NOMO-1 (cell line): ENCODE measurements around the gene IER3IP1.
"Not testable (repeated sequence)": the region's sequence is repeated elsewhere in the genome, so short reads cannot be mapped to it uniquely, and the experiment has no call there.

Source experiments
- DNase-seq, 2 experiments: peaks; one replicate each; lab custom pipeline; 2025; ENCODE audit not compliant: unreplicated experiment in 2 of 2; lab: John Stamatoyannopoulos, UW

The IER3IP1 gene

DNA sequence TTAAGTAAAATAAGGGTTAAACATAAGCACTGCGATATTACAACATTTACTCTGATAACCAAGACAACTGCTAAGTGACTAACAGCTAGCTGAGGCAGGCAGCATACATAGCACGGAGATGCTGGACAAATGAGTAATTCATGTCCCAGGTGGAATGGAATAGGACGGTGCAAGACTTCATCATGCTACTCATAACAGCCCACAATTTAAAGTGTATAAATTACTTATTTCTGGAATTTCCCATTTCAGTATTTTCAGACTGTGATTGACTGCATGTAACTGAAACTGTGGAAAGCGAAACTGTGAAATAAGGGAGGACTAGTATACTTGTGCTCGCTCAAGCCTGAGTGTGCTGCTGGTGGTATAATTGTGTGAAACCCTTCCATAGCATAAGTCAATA, 12.9 kb downstream of the IER3IP1 start:
- no peak for DNase-seq

- no peak for DNase-seq
These were observed 15.9 kb downstream of the IER3IP1 start for GRCh38 chr18:47160256-47160655.

DNA sequence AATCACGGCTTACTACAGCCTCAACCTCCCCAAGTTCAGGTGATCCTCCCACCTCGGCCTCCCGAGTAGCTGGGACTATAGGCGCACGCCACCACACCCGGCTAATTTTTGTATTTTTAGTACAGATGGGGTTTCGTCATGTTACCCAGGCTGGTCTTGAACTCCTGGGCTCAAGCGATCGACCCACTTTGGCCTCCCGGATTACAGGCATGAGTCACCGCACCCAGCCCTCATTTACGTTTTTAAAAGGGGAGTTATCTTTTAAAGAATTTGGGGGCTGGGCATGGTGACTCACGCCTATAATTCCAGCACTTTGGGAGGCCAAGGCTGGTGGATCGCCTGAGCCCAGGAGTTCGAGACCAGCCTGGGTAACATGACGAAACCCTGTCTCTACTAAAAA, 17.8 kb downstream of the IER3IP1 start:
- not testable (repeated sequence) for DNase-seq

DNA sequence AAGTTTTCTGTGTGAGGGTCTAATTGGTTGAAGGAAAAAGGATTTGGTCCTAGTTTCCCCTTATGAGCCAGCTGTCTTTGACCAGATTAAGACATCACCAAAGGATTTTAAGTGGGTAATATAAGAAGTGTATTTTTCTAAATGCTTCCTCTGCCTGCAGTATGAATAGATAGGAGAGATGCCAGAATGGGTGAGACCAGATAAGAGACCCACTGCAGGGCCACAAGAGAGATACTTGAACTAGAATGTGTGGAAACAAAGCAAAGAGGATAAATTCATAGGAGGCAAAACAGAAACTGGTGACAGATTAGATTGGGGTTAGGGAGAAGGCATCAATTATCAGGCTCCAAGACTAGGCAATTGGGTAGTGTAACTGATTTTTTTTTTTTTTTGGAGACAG, 24.7 kb downstream of the IER3IP1 start:
- no peak for DNase-seq

GRCh38 chr18:47150824-47151366, 25.3 kb downstream of the IER3IP1 start:
- no peak for DNase-seq

- peak; percentile 65 to 78 for DNase-seq
These were observed 25.9 kb downstream of the IER3IP1 start, which contains the start of gene HDHD2 for GRCh38 chr18:47150029-47150823. TSS of gene HDHD2 (minus strand) at chr18:47150500. CDS start at chr18:47136439, 14,061 bp downstream.

- DNase-seq: no peak
These were observed 26.6 kb downstream of the IER3IP1 start for GRCh38 chr18:47149457-47150028.

GRCh38 chr18:47146206-47146605, 30.0 kb downstream of the IER3IP1 start:
- no peak for DNase-seq

GRCh38 chr18:47143899-47144485, 32.2 kb downstream of the IER3IP1 start:
- DNase-seq: no peak

DNA sequence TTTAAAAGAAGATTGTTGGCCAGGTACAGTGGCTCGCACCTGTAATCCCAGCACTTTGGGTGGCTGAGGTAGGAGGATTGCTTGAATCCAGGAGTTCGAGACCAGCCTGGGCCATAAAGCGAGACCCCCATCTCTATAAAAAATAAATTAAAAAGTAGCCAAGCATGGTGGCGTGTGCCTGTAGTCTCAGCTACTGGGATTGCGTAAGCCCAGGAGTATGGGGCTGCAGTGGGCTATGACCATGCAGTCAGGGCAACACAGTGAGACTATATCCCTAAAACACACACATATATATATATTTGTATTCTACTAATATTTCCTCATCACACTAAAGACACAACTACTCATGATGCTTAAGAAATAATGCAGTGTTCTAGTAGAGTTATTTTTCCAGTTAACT, 33.0 kb downstream of the IER3IP1 start:
- no peak for DNase-seq

- no peak for DNase-seq
These were observed 34.9 kb downstream of the IER3IP1 start for GRCh38 chr18:47141289-47141688.

DNA sequence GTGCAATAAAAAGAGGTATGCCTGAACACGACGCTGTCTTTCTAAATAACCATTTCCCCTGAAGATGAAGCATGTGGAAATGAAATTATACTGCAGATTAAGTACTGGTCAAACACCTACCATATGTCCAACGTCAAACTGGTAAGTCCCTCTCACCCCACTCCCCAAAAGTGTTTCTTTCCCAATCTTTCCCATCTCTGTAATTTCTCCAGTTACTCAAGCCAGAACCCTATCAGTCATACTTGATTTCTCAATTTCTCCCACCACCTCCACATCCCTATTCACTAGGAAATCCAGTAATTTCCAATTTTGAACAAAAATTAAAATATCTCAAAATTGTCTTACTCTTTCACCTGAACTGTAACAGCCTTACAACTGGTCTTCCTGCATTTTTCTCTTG, 55.0 kb downstream of the IER3IP1 start:
- DNase-seq: no peak

GRCh38 chr18:47120428-47120827, 55.7 kb downstream of the IER3IP1 start:
- DNase-seq: no peak

DNA sequence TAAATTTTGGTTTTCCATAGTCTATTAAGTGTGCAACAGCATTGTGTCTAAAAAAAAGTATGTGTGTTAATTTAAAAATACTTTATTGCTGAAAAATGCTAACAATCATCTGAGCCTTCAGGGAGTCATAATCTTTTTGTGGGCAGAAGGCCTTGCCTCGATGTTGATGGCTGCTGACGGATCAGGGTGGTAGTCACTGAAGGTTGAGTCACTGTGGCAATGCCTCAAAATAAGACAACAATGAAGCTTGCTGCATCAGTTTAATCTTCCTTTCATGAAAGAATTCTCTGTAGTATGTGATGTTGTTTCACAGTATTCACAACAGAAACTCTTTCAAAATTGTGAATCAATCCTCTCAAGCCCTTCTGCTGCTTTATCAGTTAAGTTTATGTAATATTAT, 57.2 kb downstream of the IER3IP1 start:
- no peak for DNase-seq

DNA sequence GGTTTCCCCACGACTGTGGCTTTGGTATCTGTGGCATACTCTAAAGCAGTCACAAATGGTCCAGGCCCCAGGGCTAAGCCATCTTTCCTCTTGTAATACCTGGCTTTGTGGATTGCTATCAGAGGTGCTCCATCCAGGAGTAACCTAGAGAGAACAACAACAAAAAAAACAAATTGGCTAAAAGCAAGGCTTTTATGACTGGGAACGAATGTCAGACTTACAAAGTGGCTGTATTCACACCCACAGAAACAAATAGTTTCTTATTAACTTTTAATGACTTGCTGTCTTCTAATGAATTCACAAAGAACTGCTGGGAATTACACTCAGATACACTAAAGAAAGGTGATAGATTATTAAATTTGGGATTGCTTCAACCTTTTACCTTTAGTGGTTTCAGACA, 61.0 kb downstream of the IER3IP1 start:
- DNase-seq: no peak

DNA sequence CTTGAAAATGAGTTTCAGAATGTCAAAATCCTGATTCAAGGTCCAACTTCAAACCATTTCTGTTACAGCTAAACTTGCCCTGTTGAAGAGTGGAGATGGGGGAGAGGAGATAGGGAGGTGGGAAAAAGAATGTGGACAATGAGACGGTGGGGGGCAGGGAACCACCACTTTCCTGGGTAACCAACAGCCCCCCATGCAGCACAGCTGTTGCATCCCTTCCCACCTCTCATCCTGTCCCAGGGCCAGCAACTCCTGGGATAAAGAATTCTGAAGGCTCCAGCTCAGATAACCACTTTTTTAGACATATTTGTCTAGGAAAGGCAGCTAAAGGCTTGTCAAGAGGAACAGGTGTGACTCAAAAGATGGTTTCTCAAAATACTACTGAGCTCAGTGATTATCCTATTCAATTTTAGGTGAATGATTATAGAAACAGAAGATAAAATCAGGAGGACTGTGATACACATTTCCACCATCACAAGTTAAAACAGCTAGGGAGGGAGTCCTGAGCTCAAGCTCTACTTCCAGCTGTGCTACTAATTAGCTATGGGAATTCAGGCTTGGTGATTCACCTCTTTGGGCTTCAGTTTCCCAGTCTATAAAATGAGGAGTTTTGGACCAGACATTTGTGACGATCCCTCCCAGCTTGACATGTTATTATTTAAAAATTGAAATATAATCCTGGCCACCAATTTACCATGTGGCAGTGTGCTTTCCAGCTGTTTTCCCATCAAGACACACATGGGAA, 62.2 kb downstream of the IER3IP1 start:
- DNase-seq: no peak

GRCh38 chr18:47110492-47111274, 65.5 kb downstream of the IER3IP1 start:
- no peak for DNase-seq

GRCh38 chr18:47109720-47110119, 66.4 kb downstream of the IER3IP1 start:
- DNase-seq: no peak

GRCh38 chr18:47108998-47109405, 67.2 kb downstream of the IER3IP1 start:
- DNase-seq: no peak

DNA sequence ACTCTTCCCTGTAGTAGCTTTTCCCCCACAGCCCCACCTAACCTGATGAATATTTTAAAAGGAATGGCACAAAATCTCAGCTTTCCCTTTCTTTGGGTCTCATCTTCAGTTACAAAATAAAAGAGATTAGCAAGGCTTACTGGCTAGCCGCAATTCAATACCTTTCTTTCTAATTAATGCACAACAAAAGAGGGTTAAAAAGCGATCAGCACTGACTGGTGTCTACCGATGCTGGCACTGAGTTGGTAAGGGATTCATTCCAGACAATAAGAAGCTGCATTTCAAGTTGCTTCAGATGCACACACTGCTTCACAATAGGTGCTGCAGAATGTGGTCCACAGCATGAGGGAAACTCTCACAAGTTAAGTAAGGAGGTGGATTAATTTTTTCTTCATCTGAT, 67.8 kb downstream of the IER3IP1 start:
- no peak for DNase-seq
